NCI-H446 (cell line): ENCODE results near the gene TRAFD1.
"Not testable (repeated sequence)": the region's sequence is repeated elsewhere in the genome, so short reads cannot be mapped to it uniquely, and the experiment has no call there.

Experiments used
- DNase-seq, 2 experiments: peaks; one replicate each; lab custom pipeline; 2025; lab: John Stamatoyannopoulos, UW

The TRAFD1 gene

DNA sequence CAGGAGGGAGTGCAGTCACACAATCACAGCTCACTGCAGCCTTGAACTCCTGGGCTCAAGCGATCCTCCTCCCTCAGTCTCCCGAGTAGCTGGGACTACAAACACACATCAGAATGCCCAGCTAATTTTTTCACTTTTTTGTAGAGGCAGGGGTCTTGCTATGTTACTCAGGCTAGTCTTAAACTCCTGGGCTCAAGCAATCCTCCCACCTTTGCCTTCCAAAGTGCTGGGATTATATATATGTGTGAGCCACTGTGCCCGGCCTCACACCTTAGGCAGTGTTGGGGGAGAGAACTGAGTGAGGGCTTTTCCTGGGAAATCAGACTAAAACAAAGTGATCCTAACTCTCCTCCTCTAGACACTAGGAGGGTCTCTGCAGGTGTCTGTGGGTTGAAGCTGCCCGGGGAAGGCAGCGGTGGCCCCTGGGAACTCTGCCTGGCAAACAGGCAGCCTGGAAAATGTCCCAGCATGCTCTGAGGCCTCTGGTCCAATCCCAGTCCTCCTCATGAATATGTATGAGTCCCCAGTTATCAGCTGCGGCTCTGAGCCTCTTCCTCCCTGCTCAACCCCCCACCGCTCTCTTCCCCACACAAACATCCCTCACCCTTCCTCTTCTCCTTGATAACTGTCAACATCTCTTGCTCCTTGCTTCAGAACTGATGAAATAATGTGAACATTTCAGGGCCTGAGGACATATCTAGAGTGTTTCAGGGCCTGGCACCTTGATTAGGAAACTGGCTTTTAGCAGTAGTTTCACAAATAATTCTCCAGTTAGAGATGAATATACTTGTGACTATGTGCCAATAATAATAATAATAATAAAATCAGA is 8.9 kb upstream of the TRAFD1 start:
- peak; percentile 8 to 53 for DNase-seq

DNA sequence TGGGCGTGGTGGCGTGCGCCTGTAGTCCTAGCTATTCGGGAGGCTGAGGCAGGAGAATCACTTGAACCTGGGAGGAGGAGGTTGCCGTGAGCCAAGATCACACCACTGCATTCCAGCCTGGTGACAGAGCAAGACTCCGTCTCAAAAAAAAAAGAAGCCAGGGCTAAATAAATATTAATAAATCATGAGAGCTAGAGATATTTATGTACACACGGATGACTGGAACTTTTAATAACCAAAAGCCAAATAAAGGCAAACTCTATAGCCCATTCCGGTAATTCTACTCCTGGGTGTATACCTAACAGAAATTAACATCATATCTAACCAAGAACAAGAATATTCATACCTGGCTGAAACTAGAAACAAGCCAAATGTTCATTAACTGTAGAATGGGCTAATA is 7.7 kb upstream of the TRAFD1 start:
- DNase-seq = no peak

- DNase-seq = peak in 1 of 2 experiments; percentile 80
These were observed 3.4 kb upstream of the TRAFD1 start for GRCh38 chr12:112121780-112122565.

DNA sequence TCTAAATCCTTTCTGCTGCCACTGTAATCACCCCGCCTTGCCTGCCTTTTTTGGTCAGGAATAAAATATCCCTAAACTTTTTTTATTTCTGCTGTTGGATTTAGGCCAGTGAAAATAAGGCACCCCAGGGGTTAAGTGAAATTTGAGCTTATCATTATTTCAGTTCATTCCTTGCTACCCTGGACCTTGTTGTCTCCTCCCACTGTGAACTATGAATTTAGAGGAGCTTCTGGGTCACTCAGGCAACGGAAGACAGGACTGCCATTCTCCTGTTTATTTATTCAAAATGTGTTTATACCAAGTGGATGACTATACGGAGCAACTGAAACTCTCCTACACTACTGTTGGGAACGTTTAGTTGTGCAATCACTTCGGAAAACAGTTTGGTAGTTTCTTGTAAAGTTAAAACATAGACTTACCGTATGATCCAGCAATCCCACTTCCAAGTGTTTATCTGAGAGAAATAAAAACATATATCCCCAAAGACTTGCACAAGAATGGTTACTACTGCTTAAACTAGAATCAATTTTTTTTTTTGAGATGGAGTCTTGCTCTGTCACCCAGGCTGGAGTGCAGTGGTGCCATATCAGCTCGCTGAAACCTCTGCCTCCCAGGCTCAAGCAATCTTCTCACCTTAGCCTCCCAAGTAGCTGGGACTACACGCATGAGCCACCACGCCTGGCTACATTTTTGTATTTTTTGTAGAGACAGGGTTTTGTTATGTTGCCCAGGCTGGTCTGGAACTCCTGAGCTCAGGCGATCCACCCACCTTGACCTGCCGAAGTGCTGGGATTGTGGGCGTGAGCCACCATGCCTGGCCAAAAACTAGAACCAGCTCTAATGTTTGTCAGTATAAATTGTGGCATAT is 2.3 kb upstream of the TRAFD1 start:
- DNase-seq = no peak

- DNase-seq = no peak
These were observed 476 bp upstream of the TRAFD1 start for GRCh38 chr12:112124918-112125249.

GRCh38 chr12:112126000-112126438 is 659 bp downstream of the TRAFD1 start:
- DNase-seq = no peak

GRCh38 chr12:112126911-112127310 is 1.6 kb downstream of the TRAFD1 start:
- DNase-seq = no peak

DNA sequence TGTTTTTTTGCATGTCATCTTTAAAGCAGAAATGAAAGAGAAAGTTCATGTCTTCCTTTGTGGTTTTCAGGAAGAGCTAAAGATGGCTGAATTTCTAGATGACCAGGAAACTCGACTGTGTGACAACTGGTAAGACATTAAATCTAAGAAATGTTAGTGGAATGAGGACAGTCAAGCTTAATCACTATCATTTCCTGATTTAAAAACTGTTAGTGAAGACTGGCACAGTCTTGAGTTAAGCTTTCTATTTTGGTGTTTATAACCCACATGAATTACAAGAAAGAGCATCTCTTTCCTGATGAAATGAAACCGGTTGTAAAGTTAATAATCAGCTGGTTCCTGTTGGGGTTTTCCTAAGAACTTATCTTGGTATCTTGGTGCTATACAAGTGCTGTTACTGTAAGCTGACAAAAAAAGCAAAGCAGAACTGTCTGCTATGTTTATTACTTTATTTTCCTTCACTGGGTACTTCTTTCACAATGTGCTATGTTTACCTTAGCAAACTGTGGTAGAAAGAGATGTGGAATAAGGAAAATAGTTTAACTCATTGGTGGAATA is 5.2 kb downstream of the TRAFD1 start:
- DNase-seq = no peak

DNA sequence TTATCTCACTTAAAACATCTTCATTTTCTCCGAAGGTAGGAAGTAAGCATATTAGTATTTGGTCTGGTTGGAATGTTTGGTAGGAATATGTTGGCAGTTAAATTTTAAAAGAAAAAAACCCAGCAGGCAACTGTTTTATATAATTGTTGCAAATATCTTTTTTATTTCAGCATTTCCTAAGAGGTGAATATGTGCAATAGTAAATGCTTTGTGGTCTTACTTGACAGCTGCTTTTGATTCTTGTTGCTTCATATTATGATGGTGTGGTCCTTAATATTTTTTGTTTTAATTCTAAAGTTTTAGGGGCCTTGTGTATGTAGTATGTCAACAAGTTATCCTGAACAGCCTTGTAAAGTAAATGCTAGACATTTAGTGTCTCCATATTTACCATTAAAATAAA is 6.3 kb downstream of the TRAFD1 start:
- DNase-seq = no peak

- DNase-seq = no peak
These were observed 8.1 kb downstream of the TRAFD1 start for GRCh38 chr12:112133418-112133817.

GRCh38 chr12:112134731-112135130 is 9.4 kb downstream of the TRAFD1 start:
- DNase-seq = no peak

- DNase-seq = no peak
These were observed 15.4 kb downstream of the TRAFD1 start for GRCh38 chr12:112140728-112141127.

- no peak for DNase-seq
These were observed 20.8 kb downstream of the TRAFD1 start for GRCh38 chr12:112146123-112146522.

DNA sequence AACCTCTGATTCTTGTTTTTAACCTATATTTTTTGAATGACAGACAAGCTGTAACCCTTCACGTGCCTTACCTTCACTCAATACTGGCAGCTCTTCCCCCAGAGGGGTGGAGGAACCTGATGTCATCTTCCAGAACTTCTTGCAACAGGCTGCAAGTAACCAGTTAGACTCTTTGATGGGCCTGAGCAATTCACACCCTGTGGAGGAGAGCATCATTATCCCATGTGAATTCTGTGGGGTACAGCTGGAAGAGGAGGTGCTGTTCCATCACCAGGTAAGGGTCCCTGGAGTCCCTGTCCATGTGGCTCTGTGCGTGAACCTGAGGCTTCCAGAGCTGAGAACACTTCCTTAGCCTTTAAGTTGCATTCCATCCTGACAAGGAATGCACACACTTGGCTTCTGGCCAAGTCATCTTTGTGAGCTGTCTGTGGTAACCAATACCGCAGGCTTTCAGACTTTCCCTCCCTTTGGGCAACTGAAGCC is 22.7 kb downstream of the TRAFD1 start:
- peak in 1 of 2 experiments; percentile 5 for DNase-seq

DNA sequence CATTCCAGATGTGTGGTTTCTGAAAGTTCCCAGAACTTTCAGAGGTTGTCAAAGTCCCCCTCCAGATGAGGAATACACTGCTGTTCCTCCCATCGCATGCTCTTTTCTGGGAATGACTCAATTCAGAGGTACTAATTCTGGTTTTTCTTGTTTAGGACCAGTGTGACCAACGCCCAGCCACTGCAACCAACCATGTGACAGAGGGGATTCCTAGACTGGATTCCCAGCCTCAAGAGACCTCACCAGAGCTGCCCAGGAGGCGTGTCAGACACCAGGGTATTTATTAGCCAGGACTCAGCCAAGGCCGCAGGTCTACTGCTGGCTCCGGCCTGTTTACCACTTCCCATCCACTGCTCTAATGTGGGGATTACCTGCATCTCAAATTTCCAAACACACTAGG is 24.2 kb downstream of the TRAFD1 start:
- DNase-seq = no peak

GRCh38 chr12:112151766-112152541 is 26.6 kb downstream of the TRAFD1 start:
- no peak for DNase-seq

DNA sequence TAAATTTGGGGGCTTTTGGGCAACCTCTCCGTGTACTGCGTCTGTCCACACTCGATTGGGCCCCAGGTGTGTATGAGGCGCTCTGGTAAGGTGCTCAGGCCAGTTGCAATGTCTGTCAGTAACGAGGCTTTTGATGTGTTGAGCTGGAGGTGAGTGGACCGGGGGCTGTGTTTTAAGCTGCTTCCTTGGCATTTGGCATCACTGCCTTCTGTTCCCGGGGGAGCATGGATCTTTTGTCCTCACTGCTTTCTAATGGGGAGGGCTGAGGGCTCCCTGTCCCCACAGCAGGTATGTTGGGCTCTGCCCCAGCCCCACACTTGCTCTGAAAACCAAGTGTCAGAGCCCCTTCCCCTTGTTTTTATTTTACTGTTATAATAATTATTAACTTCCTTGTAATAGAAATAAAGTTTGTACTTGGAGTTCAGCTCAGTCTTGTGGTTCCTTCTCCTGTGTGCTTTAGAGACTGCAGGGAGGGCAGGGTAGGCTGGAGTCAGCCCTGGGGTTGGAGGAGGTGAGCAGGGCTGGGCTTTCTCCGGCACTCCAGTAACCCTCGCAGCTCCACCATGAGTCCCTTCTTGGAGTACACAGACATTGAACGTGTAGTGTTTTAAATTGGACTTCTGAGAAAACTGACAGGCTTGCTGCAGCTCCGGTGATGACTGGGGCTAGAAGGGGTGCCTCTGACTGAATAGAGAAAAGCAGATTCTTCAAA is 28.0 kb downstream of the TRAFD1 start:
- no peak for DNase-seq

- no peak for DNase-seq
These were observed 28.5 kb downstream of the TRAFD1 start for GRCh38 chr12:112153893-112154219.

GRCh38 chr12:112158461-112159145 is 33.2 kb downstream of the TRAFD1 start:
- DNase-seq = not testable (repeated sequence)

GRCh38 chr12:112159146-112159541 is 33.8 kb downstream of the TRAFD1 start:
- no peak for DNase-seq
